Ishikawa (cell line): Measurements from ENCODE around the gene HRH4.
A peak's percentile ranks its signal among the peaks of the same experiment; 100 is the strongest.

ENCODE experiments used
- CEBPB ChIP-seq: IDR thresholded peaks from 2 replicates; pipeline ENCODE4 v1.6.1; 2012
- CREB1 ChIP-seq: IDR thresholded peaks from 2 replicates; pipeline ENCODE4 v1.6.1; 2012; ENCODE audit warnings: low read depth
- EGR1 ChIP-seq: IDR thresholded peaks from 2 replicates; pipeline ENCODE4 v1.6.1; 2012
- EP300 ChIP-seq: IDR thresholded peaks from 2 replicates; pipeline ENCODE4 v1.6.1; 2012; ENCODE audit warnings: borderline replicate concordance
- FOXM1 ChIP-seq: IDR thresholded peaks from 2 replicates; pipeline ENCODE4 v1.6.1; 2012; ENCODE audit warnings: low read depth, borderline replicate concordance
- MAX ChIP-seq: IDR thresholded peaks from 2 replicates; pipeline ENCODE4 v1.6.1; 2012
- NFIC ChIP-seq: IDR thresholded peaks from 2 replicates; pipeline ENCODE4 v1.6.1; 2012
- RAD21 ChIP-seq: IDR thresholded peaks from 2 replicates; pipeline ENCODE4 v1.6.1; 2012; ENCODE audit warnings: low read depth
- TAF1 ChIP-seq: IDR thresholded peaks from 2 replicates; pipeline ENCODE4 v1.6.1; 2012; ENCODE audit warnings: low read depth, mild to moderate bottlenecking
- TCF12 ChIP-seq: IDR thresholded peaks from 2 replicates; pipeline ENCODE4 v1.6.1; 2012; ENCODE audit warnings: low read depth
- TEAD4 ChIP-seq: IDR thresholded peaks from 2 replicates; pipeline ENCODE4 v1.6.1; 2012
- YY1 ChIP-seq: IDR thresholded peaks from 2 replicates; pipeline ENCODE4 v1.6.1; 2012; ENCODE audit warnings: low read depth
- ZBTB7A ChIP-seq: IDR thresholded peaks from 2 replicates; pipeline ENCODE4 v1.6.1; 2012; ENCODE audit warnings: low read depth
- TF ChIP-seq, protein P1 (sequence below): IDR thresholded peaks from 2 replicates; pipeline ENCODE4 v1.6.1; 2012
- TF ChIP-seq, protein P2 (sequence below): IDR thresholded peaks from 2 replicates; pipeline ENCODE4 v1.6.1; 2012; ENCODE audit warnings: low read depth, mild to moderate bottlenecking

HRH4 gene

DNA sequence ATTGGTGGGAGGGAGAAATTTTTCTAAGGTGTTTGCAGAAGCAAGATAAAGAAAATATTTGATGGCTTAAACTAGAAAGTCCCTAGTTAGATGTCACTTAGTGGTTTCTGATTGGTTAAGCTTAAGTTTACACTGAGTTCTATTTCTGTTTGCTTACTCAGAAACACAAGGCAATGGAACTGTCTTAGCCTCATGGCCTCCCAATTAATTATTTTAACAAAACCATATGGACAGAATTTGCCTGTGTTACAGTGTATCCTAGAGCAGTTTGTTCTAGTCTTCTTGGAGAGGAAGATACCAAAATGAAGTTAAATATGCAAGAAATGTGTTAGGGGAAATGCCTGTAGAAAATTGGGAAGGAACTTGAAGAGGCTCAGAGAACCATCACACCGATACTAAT lies 38.6 kb upstream of the HRH4 start:
- no peak for TF ChIP-seq NFIC
- no peak for TF ChIP-seq FOXM1
- TF ChIP-seq TEAD4 = no peak
- no peak for TF ChIP-seq ZBTB7A
- TF ChIP-seq TCF12 = no peak
- TF ChIP-seq MAX = no peak
- TF ChIP-seq RAD21 = no peak
- TF ChIP-seq, protein P1, sequence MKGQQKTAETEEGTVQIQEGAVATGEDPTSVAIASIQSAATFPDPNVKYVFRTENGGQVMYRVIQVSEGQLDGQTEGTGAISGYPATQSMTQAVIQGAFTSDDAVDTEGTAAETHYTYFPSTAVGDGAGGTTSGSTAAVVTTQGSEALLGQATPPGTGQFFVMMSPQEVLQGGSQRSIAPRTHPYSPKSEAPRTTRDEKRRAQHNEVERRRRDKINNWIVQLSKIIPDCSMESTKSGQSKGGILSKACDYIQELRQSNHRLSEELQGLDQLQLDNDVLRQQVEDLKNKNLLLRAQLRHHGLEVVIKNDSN = no peak

DNA sequence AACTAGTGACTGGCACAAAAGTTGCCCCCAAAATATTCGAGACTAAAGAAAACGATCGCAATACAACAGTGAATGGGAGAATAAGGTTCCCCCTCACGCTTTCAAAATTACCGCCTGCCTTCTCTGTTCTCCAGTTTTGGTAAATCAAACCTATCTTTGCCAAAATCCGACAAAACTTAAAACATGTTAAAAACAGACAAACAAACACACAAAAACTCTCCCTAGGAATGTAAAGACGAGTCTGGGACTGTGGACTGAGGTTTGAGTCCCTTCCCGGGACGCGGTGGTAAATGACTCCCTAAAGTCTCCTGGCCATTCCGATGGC lies 34.4 kb upstream of the HRH4 start:
- TF ChIP-seq TEAD4 (no peak), TCF12 (no peak), TAF1 (no peak), NFIC (no peak), MAX (no peak), ZBTB7A (no peak), EP300 (no peak), CREB1 (no peak), EGR1 (no peak), RAD21 (no peak)
- TF ChIP-seq, protein P2, sequence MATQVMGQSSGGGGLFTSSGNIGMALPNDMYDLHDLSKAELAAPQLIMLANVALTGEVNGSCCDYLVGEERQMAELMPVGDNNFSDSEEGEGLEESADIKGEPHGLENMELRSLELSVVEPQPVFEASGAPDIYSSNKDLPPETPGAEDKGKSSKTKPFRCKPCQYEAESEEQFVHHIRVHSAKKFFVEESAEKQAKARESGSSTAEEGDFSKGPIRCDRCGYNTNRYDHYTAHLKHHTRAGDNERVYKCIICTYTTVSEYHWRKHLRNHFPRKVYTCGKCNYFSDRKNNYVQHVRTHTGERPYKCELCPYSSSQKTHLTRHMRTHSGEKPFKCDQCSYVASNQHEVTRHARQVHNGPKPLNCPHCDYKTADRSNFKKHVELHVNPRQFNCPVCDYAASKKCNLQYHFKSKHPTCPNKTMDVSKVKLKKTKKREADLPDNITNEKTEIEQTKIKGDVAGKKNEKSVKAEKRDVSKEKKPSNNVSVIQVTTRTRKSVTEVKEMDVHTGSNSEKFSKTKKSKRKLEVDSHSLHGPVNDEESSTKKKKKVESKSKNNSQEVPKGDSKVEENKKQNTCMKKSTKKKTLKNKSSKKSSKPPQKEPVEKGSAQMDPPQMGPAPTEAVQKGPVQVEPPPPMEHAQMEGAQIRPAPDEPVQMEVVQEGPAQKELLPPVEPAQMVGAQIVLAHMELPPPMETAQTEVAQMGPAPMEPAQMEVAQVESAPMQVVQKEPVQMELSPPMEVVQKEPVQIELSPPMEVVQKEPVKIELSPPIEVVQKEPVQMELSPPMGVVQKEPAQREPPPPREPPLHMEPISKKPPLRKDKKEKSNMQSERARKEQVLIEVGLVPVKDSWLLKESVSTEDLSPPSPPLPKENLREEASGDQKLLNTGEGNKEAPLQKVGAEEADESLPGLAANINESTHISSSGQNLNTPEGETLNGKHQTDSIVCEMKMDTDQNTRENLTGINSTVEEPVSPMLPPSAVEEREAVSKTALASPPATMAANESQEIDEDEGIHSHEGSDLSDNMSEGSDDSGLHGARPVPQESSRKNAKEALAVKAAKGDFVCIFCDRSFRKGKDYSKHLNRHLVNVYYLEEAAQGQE = no peak
- TF ChIP-seq, protein P1 = no peak

DNA sequence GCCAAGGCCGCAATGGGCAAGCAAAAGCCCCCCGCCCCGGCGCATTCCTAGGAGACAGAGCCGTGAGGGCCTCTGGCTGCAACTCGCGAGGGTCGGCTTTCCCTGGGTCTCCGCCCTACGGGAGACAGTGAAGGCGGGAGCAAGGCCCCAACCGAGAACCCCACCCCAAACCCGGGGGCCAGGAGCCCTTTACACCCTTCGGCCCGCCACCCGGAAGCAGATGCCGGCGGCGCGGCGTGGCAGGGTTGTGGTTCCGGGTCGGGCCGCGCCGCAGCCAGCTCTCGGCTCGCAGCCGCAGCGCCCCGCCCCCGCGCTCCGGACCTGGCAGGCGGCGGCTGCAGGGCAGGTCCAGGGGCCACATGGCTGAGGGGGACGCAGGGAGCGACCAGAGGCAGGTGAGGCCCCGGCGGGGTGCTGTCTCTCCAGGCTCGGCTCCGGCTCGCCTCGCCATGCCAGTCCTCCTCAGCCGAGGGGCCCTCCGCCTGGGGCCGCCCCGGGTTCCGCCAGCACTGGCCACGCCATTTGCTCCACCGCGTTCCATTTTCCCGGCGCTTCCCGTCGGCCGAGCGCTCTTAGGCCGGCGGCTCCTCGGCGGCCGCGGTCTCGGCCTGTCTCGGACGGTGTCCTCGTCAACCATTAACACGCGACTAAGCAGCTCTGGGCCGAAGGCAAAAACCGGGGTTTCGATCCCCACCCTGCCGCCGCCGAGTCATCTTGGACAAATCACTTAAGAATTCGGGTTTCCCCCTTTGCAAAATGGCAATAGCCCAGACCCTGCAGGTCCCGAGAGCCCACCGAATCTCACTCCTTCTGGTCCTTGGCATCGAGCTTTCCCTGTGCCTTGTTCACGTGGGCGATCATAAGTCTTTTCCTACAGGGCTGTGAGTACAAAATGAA lies 33.8 kb upstream of the HRH4 start, which contains the start of gene IMPACT:
IMPACT (plus strand) TSS at position 273 of the 897 bp plus-strand sequence; CDS start at position 360, 87 bp downstream.
- no peak for TF ChIP-seq CEBPB
- no peak for TF ChIP-seq CREB1
- TF ChIP-seq TCF12 = peak; percentile 63; the same call in 1 of the 2 replicates
- TF ChIP-seq TEAD4 = no peak; the same call in 1 of the 2 replicates
- TF ChIP-seq ZBTB7A = peak; percentile 64
- no peak for TF ChIP-seq FOXM1
- TF ChIP-seq, protein P1 = peak; percentile 44; the same call in 1 of the 2 replicates
- peak; percentile 70 for TF ChIP-seq EGR1
- TF ChIP-seq YY1 = peak; percentile 65
- no peak for TF ChIP-seq NFIC
- TF ChIP-seq EP300 = no peak
- TF ChIP-seq TAF1 = peak; percentile 84
- TF ChIP-seq, protein P2 = no peak
- TF ChIP-seq MAX = peak; percentile 89
- TF ChIP-seq RAD21 = no peak

DNA sequence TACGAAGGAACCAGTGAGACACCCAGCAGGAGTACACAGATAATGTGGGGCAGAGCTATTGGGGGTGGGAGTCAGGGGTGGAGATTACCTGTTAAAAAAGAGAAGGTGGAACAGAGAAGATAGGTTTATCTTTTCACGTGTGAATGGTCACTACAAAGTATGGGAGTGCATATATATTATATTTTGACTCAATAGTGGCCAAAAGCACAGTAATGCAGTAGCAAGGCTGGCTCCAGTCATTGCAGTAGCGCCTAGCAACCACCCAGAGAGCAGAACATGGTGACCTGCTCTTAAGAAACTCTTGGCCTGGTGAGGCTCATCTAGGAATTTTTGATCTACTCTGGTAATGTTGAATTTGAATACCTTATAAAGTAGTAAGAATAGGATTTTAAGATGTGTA lies 33.0 kb upstream of the HRH4 start:
- no peak for TF ChIP-seq TAF1
- TF ChIP-seq TCF12 = no peak
- no peak for TF ChIP-seq TEAD4
- no peak for TF ChIP-seq CEBPB
- TF ChIP-seq, protein P1 = no peak
- no peak for TF ChIP-seq YY1
- TF ChIP-seq EP300 = no peak
- no peak for TF ChIP-seq RAD21
- no peak for TF ChIP-seq EGR1
